Measurements from ENCODE around the gene KDSR. TPM values are rescaled to one million over a fixed set of nuclear protein-coding genes. Genes with fewer than 3 reads are reported as not detected.

Gene KDSR
- total and polyA plus RNA-seq, 2 donors (not counting 1 experiment from before 2014, with no cell fraction given): 6.4 to 21.1 TPM

DNA sequence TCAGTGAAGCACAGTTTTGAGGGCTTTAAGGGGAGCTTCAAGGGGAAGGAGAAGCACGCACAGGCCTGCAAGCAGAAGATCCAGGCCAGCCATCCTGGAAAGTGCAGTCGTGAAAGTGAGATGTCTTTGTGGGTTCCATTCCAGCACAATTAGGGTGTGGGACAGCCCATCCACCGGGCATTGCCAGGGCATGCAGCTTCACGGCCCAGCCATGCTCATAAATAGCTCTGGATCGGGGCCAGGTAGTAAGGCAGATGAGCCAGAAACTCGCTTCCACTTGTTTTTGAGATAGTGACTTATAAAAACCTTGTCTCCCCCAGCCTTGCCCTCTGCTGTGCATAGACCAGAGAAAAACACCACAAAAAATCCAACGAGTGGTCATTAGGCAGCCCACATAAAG is 21.0 kb downstream of the KDSR start:
- DNase-seq: no peak
- no peak for TF ChIP-seq EZH2 (IDR thresholded peaks at IDR 0.05; ENCODE audit: borderline replicate concordance, insufficient read depth, low read depth, low read length, poor library complexity, severe bottlenecking)
- TF ChIP-seq, protein P1, sequence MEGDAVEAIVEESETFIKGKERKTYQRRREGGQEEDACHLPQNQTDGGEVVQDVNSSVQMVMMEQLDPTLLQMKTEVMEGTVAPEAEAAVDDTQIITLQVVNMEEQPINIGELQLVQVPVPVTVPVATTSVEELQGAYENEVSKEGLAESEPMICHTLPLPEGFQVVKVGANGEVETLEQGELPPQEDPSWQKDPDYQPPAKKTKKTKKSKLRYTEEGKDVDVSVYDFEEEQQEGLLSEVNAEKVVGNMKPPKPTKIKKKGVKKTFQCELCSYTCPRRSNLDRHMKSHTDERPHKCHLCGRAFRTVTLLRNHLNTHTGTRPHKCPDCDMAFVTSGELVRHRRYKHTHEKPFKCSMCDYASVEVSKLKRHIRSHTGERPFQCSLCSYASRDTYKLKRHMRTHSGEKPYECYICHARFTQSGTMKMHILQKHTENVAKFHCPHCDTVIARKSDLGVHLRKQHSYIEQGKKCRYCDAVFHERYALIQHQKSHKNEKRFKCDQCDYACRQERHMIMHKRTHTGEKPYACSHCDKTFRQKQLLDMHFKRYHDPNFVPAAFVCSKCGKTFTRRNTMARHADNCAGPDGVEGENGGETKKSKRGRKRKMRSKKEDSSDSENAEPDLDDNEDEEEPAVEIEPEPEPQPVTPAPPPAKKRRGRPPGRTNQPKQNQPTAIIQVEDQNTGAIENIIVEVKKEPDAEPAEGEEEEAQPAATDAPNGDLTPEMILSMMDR (IDR thresholded peaks at IDR 0.05): no peak
- ChIA-PET CTCF (interaction anchor here (0.6 to 8.6 kb wide), 4 partner anchors 41 to 364 kb away, joined by 3 to 90 read pairs (median 4); no protein-coding TSS in a partner anchor), POLR2A (no interaction called here)
- Histone ChIP-seq H3K4me1 (ENCODE audit: control insufficient read depth in 2 of 2, insufficient read depth in 2 of 2, low read length in 2 of 2) (peaks cover 5 to 7% of the 10 kb centered on the region in 2 donors), H3K27me3 (replicated peaks in 1 of 4; ENCODE audit: control extremely low read depth in 1 of 4, control insufficient read depth in 3 of 4, insufficient read depth in 4 of 4, low read length in 3 of 4) (no peaks in the 10 kb centered on the region), H3K27ac (ENCODE audit: low read length in 2 of 2) (no peak overlapping the region), H3K36me3 (replicated peaks in 1 of 2; ENCODE audit: control extremely low read depth in 1 of 2, control insufficient read depth in 1 of 2, extremely low read depth in 1 of 2, insufficient read depth in 2 of 2, low read length in 1 of 2) (peaks cover 1 to 40% of the 10 kb centered on the region in 2 experiments), H3K4me3 (ENCODE audit: control extremely low read depth in 1 of 5, extremely low read depth in 1 of 5, insufficient read depth in 1 of 5, low read depth in 2 of 5, low read length in 4 of 5) (no peak overlapping the region), H2AFZ (ENCODE audit: insufficient read depth, low read depth, low read length, poor library complexity, severe bottlenecking) (no peak overlapping the region), H3K79me2 (ENCODE audit: control insufficient read depth, insufficient read depth, low read length) (no peaks in the 10 kb centered on the region), H3K9ac (ENCODE audit: low read length) (no peak overlapping the region), H4K20me1 (ENCODE audit: control insufficient read depth, insufficient read depth, low read length, poor library complexity, severe bottlenecking) (no peaks in the 10 kb centered on the region), H3K9me3 (ENCODE audit: control extremely low read depth in 1 of 3, control insufficient read depth in 2 of 3, insufficient read depth in 1 of 3, low read length in 2 of 3) (no peaks in the 10 kb centered on the region), H3K4me2 (replicated peaks; ENCODE audit: low read depth, low read length, poor library complexity, severe bottlenecking) (no peak overlapping the region)
- ATAC-seq (ENCODE audit: low read depth): no peak
- no peak overlapping the region for H3K27ac Mint-ChIP-seq
- 97% methylated on average over 7 of the region's 7 CpGs for WGBS (ENCODE audit: insufficient coverage)
- intact Hi-C loops (cut with micrococcal nuclease): no loop called here
- no peak overlapping the region for H3K4me3 Mint-ChIP-seq
- no peaks in the 10 kb centered on the region for H3K9me3 Mint-ChIP-seq (ENCODE audit: insufficient read depth)
- no peaks in the 10 kb centered on the region for H3K27me3 Mint-ChIP-seq
- peaks cover 8% of the 10 kb centered on the region for H3K4me1 Mint-ChIP-seq

DNA sequence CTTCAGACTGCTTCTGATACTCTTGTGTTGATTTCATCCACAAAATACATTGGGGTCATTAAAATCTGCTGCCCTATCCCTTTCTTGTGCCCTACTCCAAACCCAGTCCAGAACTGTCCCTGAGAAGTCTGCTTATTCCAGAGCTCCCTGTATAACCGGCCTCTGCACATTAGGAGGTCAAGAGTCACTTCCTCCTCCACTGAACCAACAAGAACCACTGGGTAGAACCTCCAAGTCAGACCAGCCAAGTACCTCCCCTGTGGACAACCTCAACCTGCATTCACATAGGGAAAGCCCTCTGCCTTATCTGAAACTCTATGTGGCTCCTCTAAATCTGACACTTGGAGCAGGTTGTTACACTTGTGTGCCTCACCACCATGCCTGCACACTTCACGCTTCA is 22.1 kb downstream of the KDSR start:
- Histone ChIP-seq H3K9ac (ENCODE audit: low read length) (no peak overlapping the region), H3K4me2 (replicated peaks; ENCODE audit: low read depth, low read length, poor library complexity, severe bottlenecking) (no peak overlapping the region), H3K36me3 (replicated peaks in 1 of 2; ENCODE audit: control extremely low read depth in 1 of 2, control insufficient read depth in 1 of 2, extremely low read depth in 1 of 2, insufficient read depth in 2 of 2, low read length in 1 of 2) (peaks cover under 1 to 34% of the 10 kb centered on the region in 2 experiments), H3K79me2 (ENCODE audit: control insufficient read depth, insufficient read depth, low read length) (no peaks in the 10 kb centered on the region), H3K4me1 (ENCODE audit: control insufficient read depth in 2 of 2, insufficient read depth in 2 of 2, low read length in 2 of 2) (peaks cover 5 to 7% of the 10 kb centered on the region in 2 donors), H4K20me1 (ENCODE audit: control insufficient read depth, insufficient read depth, low read length, poor library complexity, severe bottlenecking) (no peaks in the 10 kb centered on the region), H3K27me3 (replicated peaks in 1 of 4; ENCODE audit: control extremely low read depth in 1 of 4, control insufficient read depth in 3 of 4, insufficient read depth in 4 of 4, low read length in 3 of 4) (no peaks in the 10 kb centered on the region), H3K9me3 (ENCODE audit: control extremely low read depth in 1 of 3, control insufficient read depth in 2 of 3, insufficient read depth in 1 of 3, low read length in 2 of 3) (no peaks in the 10 kb centered on the region), H2AFZ (ENCODE audit: insufficient read depth, low read depth, low read length, poor library complexity, severe bottlenecking) (no peak overlapping the region), H3K4me3 (ENCODE audit: control extremely low read depth in 1 of 5, extremely low read depth in 1 of 5, insufficient read depth in 1 of 5, low read depth in 2 of 5, low read length in 4 of 5) (no peak overlapping the region), H3K27ac (ENCODE audit: low read length in 2 of 2) (no peak overlapping the region)
- Mint-ChIP-seq H3K27me3 (no peaks in the 10 kb centered on the region), H3K27ac (no peak overlapping the region), H3K4me1 (peaks cover 8% of the 10 kb centered on the region), H3K9me3 (ENCODE audit: insufficient read depth) (no peaks in the 10 kb centered on the region), H3K4me3 (no peak overlapping the region)
- ChIA-PET CTCF (interaction anchor here (8.6 kb wide), 1 partner anchor 95 kb away, joined by 90 read pairs; no protein-coding TSS in a partner anchor), POLR2A (no interaction called here)
- DNase-seq: no peak
- intact Hi-C loops (cut with micrococcal nuclease): no loop called here
- ATAC-seq (ENCODE audit: low read depth): no peak
- 94% methylated on average over 2 of the region's 2 CpGs for WGBS (ENCODE audit: insufficient coverage)
- no peak for TF ChIP-seq EZH2 (IDR thresholded peaks at IDR 0.05; ENCODE audit: borderline replicate concordance, insufficient read depth, low read depth, low read length, poor library complexity, severe bottlenecking)
- TF ChIP-seq, protein P1 (IDR thresholded peaks at IDR 0.05): no peak

Measured in B cell (primary cell).